Measurements from ENCODE around the gene RPP14.

RPP14 gene

GRCh38 chr3:58359621-58360020 lies 53.6 kb downstream of the RPP14 start:
- no peak for DNase-seq

DNA sequence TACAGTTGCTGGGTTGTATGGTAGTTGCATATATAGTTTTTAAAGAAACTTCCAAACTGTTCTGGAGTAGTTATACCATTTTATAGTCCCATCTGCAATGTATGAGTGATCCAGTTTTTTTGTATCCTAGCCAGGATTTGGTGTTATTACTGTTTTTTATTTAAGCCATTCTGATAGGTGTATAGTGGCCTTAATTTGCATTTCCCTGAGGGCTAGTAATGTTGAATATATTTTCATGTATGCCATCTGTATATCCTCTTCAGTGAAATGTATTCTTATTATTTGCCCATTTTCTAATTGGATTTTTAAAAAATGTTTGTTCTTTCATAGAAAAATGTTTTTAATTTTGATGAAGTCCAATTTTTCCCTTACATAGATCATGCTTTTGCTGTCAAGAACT lies 55.8 kb downstream of the RPP14 start:
- DNase-seq, result no peak

GRCh38 chr3:58366699-58367098 lies 60.7 kb downstream of the RPP14 start:
- DNase-seq, result no peak

DNA sequence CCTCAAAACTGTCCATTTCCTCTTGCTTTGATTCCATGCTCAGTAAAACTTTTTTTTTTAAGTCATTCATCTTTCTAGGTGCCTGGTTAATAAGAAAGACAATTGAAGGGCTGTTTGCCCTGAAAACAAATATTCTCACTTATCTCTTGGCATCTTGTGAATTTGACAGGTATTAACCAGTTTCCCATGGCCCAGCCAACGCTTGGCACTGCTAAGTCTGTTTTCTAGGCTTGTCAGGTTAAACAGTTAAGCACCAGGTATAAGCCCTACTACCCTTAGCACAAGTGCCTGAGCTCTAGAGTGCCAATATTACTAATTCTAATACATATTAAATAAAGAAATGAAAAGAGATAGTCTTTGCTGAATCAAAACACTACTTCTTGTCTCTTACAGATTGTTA lies 63.0 kb downstream of the RPP14 start:
- no peak for DNase-seq

Measured in activated CD4-positive, alpha-beta T cell treated with anti-CD3 and anti-CD28 coated beads for 4 hours (primary cell).